ENCODE data around the gene FGR. TPM values are rescaled to one million over a fixed set of nuclear protein-coding genes. Genes with fewer than 3 reads are reported as not detected.

The FGR gene
- polyA plus RNA-seq, 1 donor (not counting 4 experiments of a cell fraction or from before 2014, with no cell fraction given) = 0.04 TPM

- dilution Hi-C loops (cut with MboI; ENCODE audit: extremely low pct_ligation_motif_present, low sequenced_read_pairs) = no loop called here
- no peak overlapping the region for H3K27ac ChIP-seq (ENCODE audit: control insufficient read depth, insufficient read depth, low read length)
- H3K9me3 ChIP-seq (ENCODE audit: control insufficient read depth, low read depth, low read length) = no peaks in the 10 kb centered on the region
- no peak overlapping the region for H3K4me3 ChIP-seq (ENCODE audit: control insufficient read depth in 2 of 3, extremely low read depth in 1 of 3, insufficient read depth in 2 of 3, low read depth in 1 of 3, low read length in 3 of 3)
- no peaks in the 10 kb centered on the region for H3K27me3 ChIP-seq (ENCODE audit: control insufficient read depth, extremely low read depth, insufficient read depth, low read length)
- peaks cover 17% of the 10 kb centered on the region for H3K4me1 ChIP-seq (ENCODE audit: control insufficient read depth, extremely low read depth, insufficient read depth, low read length)
- no peak for DNase-seq (ENCODE audit: low read depth, low spot score)
- H4K20me1 ChIP-seq (ENCODE audit: control insufficient read depth, extremely low read depth, insufficient read depth, low read length) = no peaks in the 10 kb centered on the region
- no peak overlapping the region for H3K4me2 ChIP-seq (ENCODE audit: control insufficient read depth, extremely low read depth, insufficient read depth, low read depth, low read length)
- no peak for FAIRE-seq
- no peaks in the 10 kb centered on the region for H3K9me1 ChIP-seq (ENCODE audit: control insufficient read depth, extremely low read depth, insufficient read depth, low read length)
- H3K36me3 ChIP-seq (ENCODE audit: control insufficient read depth in 2 of 2, extremely low read depth in 1 of 2, insufficient read depth in 2 of 2, low read length in 2 of 2) = peaks cover 0 to 8% of the 10 kb centered on the region in 2 experiments
- TF ChIP-seq, protein P1, sequence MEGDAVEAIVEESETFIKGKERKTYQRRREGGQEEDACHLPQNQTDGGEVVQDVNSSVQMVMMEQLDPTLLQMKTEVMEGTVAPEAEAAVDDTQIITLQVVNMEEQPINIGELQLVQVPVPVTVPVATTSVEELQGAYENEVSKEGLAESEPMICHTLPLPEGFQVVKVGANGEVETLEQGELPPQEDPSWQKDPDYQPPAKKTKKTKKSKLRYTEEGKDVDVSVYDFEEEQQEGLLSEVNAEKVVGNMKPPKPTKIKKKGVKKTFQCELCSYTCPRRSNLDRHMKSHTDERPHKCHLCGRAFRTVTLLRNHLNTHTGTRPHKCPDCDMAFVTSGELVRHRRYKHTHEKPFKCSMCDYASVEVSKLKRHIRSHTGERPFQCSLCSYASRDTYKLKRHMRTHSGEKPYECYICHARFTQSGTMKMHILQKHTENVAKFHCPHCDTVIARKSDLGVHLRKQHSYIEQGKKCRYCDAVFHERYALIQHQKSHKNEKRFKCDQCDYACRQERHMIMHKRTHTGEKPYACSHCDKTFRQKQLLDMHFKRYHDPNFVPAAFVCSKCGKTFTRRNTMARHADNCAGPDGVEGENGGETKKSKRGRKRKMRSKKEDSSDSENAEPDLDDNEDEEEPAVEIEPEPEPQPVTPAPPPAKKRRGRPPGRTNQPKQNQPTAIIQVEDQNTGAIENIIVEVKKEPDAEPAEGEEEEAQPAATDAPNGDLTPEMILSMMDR (optimal IDR thresholded peaks at IDR 0.05 in 1 of 3, IDR thresholded peaks at IDR 0.05 in 1 of 3, conservative IDR thresholded peaks at IDR 0.05 in 1 of 3; ENCODE audit: extremely low read depth in 1 of 3, insufficient read depth in 2 of 3, low read length in 3 of 3) = no peak
- no peak for TF ChIP-seq EZH2 (IDR thresholded peaks at IDR 0.05; ENCODE audit: low read length)
- H2AFZ ChIP-seq (ENCODE audit: control insufficient read depth, low read length) = no peak overlapping the region
- H3K79me2 ChIP-seq (ENCODE audit: control insufficient read depth, insufficient read depth, low read length) = peaks cover 17% of the 10 kb centered on the region
- no peak overlapping the region for H3K9ac ChIP-seq (ENCODE audit: control insufficient read depth, extremely low read depth, insufficient read depth, low read length)
Observed at GRCh38 chr1:27666294-27666693, 31.3 kb upstream of the FGR start.

DNA sequence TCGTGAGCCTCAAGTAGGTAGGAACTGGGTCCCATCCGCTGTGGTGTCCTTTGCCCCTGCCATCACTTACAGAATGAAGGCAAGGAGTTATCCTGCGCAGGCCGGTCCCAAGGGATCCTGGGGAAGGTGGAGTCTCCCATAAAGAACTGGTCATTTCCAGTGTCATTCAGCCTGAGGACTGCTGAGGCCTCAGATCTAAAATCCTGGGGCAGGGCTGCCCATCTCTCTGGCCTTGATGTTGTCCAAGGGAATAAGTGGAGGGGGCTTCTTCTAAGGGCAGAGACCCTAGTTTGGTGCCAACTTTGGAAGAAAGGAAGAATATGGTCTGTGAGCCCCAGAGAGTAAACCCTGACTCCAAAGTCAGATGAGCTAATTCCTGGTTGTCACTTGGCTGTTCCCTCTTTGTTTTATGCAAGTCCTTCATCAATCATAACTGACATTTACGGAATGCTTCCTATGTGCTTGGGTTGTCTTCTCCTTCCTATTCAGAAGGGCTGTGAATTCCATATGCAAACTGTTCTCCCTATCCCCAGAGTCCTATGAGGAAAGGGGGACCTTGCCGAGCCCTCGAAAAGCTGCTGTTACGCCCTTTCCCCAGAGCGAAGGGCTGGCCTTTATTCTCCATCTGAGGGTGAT is 30.1 kb upstream of the FGR start:
- peaks cover 10% of the 10 kb centered on the region for H3K4me1 ChIP-seq (ENCODE audit: control insufficient read depth, extremely low read depth, insufficient read depth, low read length)
- DNase-seq (ENCODE audit: low read depth, low spot score) (no peak), FAIRE-seq (no peak)
- no peaks in the 10 kb centered on the region for H3K9me1 ChIP-seq (ENCODE audit: control insufficient read depth, extremely low read depth, insufficient read depth, low read length)
- dilution Hi-C loops (cut with MboI; ENCODE audit: extremely low pct_ligation_motif_present, low sequenced_read_pairs) = no loop called here
- no peak overlapping the region for H3K4me3 ChIP-seq (ENCODE audit: control insufficient read depth in 2 of 3, extremely low read depth in 1 of 3, insufficient read depth in 2 of 3, low read depth in 1 of 3, low read length in 3 of 3)
- TF ChIP-seq, protein P1 (optimal IDR thresholded peaks at IDR 0.05 in 1 of 3, IDR thresholded peaks at IDR 0.05 in 1 of 3, conservative IDR thresholded peaks at IDR 0.05 in 1 of 3; ENCODE audit: extremely low read depth in 1 of 3, insufficient read depth in 2 of 3, low read length in 3 of 3) = no peak
- TF ChIP-seq EZH2 (IDR thresholded peaks at IDR 0.05; ENCODE audit: low read length) = no peak
- H3K9me3 ChIP-seq (ENCODE audit: control insufficient read depth, low read depth, low read length) = no peaks in the 10 kb centered on the region
- H4K20me1 ChIP-seq (ENCODE audit: control insufficient read depth, extremely low read depth, insufficient read depth, low read length) = no peaks in the 10 kb centered on the region
- H3K27me3 ChIP-seq (ENCODE audit: control insufficient read depth, extremely low read depth, insufficient read depth, low read length) = no peaks in the 10 kb centered on the region
- H2AFZ ChIP-seq (ENCODE audit: control insufficient read depth, low read length) = no peak overlapping the region
- H3K9ac ChIP-seq (ENCODE audit: control insufficient read depth, extremely low read depth, insufficient read depth, low read length) = no peak overlapping the region
- H3K79me2 ChIP-seq (ENCODE audit: control insufficient read depth, insufficient read depth, low read length) = peaks cover 9% of the 10 kb centered on the region
- H3K27ac ChIP-seq (ENCODE audit: control insufficient read depth, insufficient read depth, low read length) = no peak overlapping the region
- no peak overlapping the region for H3K4me2 ChIP-seq (ENCODE audit: control insufficient read depth, extremely low read depth, insufficient read depth, low read depth, low read length)
- H3K36me3 ChIP-seq (ENCODE audit: control insufficient read depth in 2 of 2, extremely low read depth in 1 of 2, insufficient read depth in 2 of 2, low read length in 2 of 2) = peaks cover 0 to 8% of the 10 kb centered on the region in 2 experiments

Data from keratinocyte (primary cell).